Colonic mucosa (tissue), 4 donors: ENCODE results near the gene TAGLN2. TPM values are rescaled to one million over a fixed set of nuclear protein-coding genes. Genes with fewer than 3 reads are reported as not detected.
"Not testable (repeated sequence)": the region's sequence is repeated elsewhere in the genome, so short reads cannot be mapped to it uniquely, and the experiment has no call there.

Experiments
- DNase-seq: peaks from one replicate; pipeline ENCODE4 v3.0.0-alpha.2; 2020
- H3K27ac ChIP-seq: fragments of 200-600 bp; one replicate; pipeline ENCODE4 v1.8.0; 2021
- H3K27me3 ChIP-seq: fragments of 200-600 bp; one replicate; pipeline ENCODE4 v1.8.0; 2021
- H3K36me3 ChIP-seq: fragments of 200-600 bp; one replicate; pipeline ENCODE4 v1.8.0; 2021
- H3K4me1 ChIP-seq: fragments of 200-600 bp; one replicate; pipeline ENCODE4 v1.8.0; 2021; ENCODE audit warnings: mild to moderate bottlenecking
- H3K4me3 ChIP-seq: fragments of 200-600 bp; one replicate; pipeline ENCODE4 v1.8.0; 2021
- H3K9ac ChIP-seq, 2 donors: one replicate each; pipeline ENCODE4 v1.7.0; 2013; ENCODE audit warnings: control low read depth in 2 of 2, low read depth in 2 of 2, low read length in 2 of 2
- H3K9me3 ChIP-seq: fragments of 200-600 bp; one replicate; pipeline ENCODE4 v1.8.0; 2021
- CTCF ChIP-seq: fragments of 200-600 bp; IDR thresholded peaks from one replicate; pipeline ENCODE4 v1.8.0; 2022; ENCODE audit warnings: antibody characterized with exemption, mild to moderate bottlenecking
- intact Hi-C: fragments of 100-400 bp; cut with DNase I; formaldehyde crosslinking; loops from one replicate; pipeline ENCODE4 v1.14.1; 2022
- total RNA-seq, 2 donors: library from RNA; stranded (reverse); fragmentation: NEBNext Ultra II Directional in 1 of 2; extraction: Animal tissue kit (Norgen Biotek cat#: 25700) in 1 of 2; gene quantifications; one replicate each; pipeline ENCODE4 v1.2.1, GENCODE V29; 2021
- donor health status: healthy.
- donor health status: DM: no; HTN: no; CAD: no.
- donor health status: DM: no; HTN: no; CAD: no.

TAGLN2 gene
- total RNA-seq, 2 donors from 2014 or later: 354 to 515 TPM

GRCh38 chr1:159902541-159902940 lies 22.8 kb downstream of the TAGLN2 start:
- no peak for TF ChIP-seq CTCF
- Histone ChIP-seq H3K4me1 (no peaks in the 10 kb centered on the region), H3K9me3 (no peaks in the 10 kb centered on the region), H3K4me3 (no peak overlapping the region), H3K27ac (no peak overlapping the region), H3K27me3 (no peaks in the 10 kb centered on the region), H3K9ac (no peak overlapping the region), H3K36me3 (no peaks in the 10 kb centered on the region)
- no peak for DNase-seq
- intact Hi-C loops: no loop called here

- H3K4me3 ChIP-seq: no peak overlapping the region
- no peaks in the 10 kb centered on the region for H3K9me3 ChIP-seq
- H3K36me3 ChIP-seq: no peaks in the 10 kb centered on the region
- DNase-seq: no peak
- H3K27me3 ChIP-seq: no peaks in the 10 kb centered on the region
- H3K9ac ChIP-seq: no peak overlapping the region
- no peaks in the 10 kb centered on the region for H3K4me1 ChIP-seq
- intact Hi-C loops: no loop called here
- no peak for TF ChIP-seq CTCF
- H3K27ac ChIP-seq: no peak overlapping the region
Measured at GRCh38 chr1:159900755-159901360, 24.4 kb downstream of the TAGLN2 start.

GRCh38 chr1:159900086-159900680 lies 25.1 kb downstream of the TAGLN2 start, which contains the start of gene CFAP45:
CFAP45 (minus strand) TSS chr1:159900165; CDS start chr1:159900098, 67 bp downstream.
- H3K9ac ChIP-seq: no peak within 1 kb of the TSS
- no peak within 1 kb of the TSS for H3K4me3 ChIP-seq
- no peaks in the 10 kb centered on the region for H3K36me3 ChIP-seq
- intact Hi-C loops: no loop called here
- no peaks in the 10 kb centered on the region for H3K4me1 ChIP-seq
- H3K27ac ChIP-seq: peak within 1 kb of the TSS; percentile 8
- H3K27me3 ChIP-seq: no peaks in the 10 kb centered on the region
- no peaks in the 10 kb centered on the region for H3K9me3 ChIP-seq
- DNase-seq: peak; percentile 89
- TF ChIP-seq CTCF: no peak

- DNase-seq, H3K4me1 ChIP-seq, H3K9me3 ChIP-seq, H3K27ac ChIP-seq, H3K27me3 ChIP-seq, intact Hi-C loops, H3K36me3 ChIP-seq, H3K4me3 ChIP-seq, H3K9ac ChIP-seq: not testable (repeated sequence)
Measured at GRCh38 chr1:159899634-159900033, 25.7 kb downstream of the TAGLN2 start.

- Histone ChIP-seq H3K36me3 (no peaks in the 10 kb centered on the region), H3K4me1 (no peaks in the 10 kb centered on the region), H3K4me3 (no peak overlapping the region), H3K9ac (no peak overlapping the region), H3K9me3 (no peaks in the 10 kb centered on the region), H3K27ac (no peak overlapping the region), H3K27me3 (no peaks in the 10 kb centered on the region)
- no peak for TF ChIP-seq CTCF
- intact Hi-C loops: no loop called here
- no peak for DNase-seq
Measured at GRCh38 chr1:159898527-159898926, 26.8 kb downstream of the TAGLN2 start.

GRCh38 chr1:159897962-159898361 lies 27.3 kb downstream of the TAGLN2 start:
- H3K9me3 ChIP-seq: no peaks in the 10 kb centered on the region
- DNase-seq: no peak

More at GRCh38 chr1:159897962-159898361, 27.3 kb downstream of the TAGLN2 start:
- no peaks in the 10 kb centered on the region for H3K36me3 ChIP-seq
- no peak overlapping the region for H3K4me3 ChIP-seq
- no peak overlapping the region for H3K27ac ChIP-seq
- no peaks in the 10 kb centered on the region for H3K27me3 ChIP-seq
- no peaks in the 10 kb centered on the region for H3K4me1 ChIP-seq
- TF ChIP-seq CTCF: no peak
- H3K9ac ChIP-seq: no peak overlapping the region
- intact Hi-C loops: no loop called here
